ENCODE results near the gene RYK.

DNA sequence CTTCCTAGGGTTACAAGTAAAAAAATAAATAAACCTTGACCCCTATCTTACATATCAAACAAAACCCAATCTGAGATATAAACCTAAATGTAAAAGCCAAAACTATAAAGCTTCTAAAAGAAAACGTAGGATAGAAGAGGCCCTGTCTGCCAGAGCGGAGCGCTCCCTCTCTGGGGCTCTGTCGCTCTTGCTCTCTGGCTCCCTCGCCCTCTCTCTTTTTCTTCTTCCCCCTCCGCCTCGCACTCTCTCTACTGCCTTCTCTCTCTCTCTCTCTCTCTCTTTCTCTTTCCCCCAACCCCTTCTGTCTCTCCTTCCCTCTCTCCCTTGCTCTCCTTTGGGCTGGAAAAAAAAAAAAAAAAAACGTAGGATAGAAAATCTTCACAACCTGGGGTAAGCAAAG, 21.6 kb downstream of the RYK start:
- TF ChIP-seq, protein P1, sequence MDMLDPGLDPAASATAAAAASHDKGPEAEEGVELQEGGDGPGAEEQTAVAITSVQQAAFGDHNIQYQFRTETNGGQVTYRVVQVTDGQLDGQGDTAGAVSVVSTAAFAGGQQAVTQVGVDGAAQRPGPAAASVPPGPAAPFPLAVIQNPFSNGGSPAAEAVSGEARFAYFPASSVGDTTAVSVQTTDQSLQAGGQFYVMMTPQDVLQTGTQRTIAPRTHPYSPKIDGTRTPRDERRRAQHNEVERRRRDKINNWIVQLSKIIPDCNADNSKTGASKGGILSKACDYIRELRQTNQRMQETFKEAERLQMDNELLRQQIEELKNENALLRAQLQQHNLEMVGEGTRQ (CRISPR knock-in tag; IDR thresholded peaks at IDR 0.05): no peak
- TF ChIP-seq ATF3 (CRISPR knock-in tag; conservative IDR thresholded peaks at IDR 0.05) (no peak), E2F5 (CRISPR knock-in tag; IDR thresholded peaks at IDR 0.05) (no peak), MXD4 (CRISPR knock-in tag; IDR thresholded peaks at IDR 0.05; ENCODE audit: borderline replicate concordance) (no peak)
